GM21526 (cell line): Measurements from ENCODE around the gene CCNH.

Experiments
- ATAC-seq: cut with Tn5 transposase; IDR thresholded peaks from one replicate; pipeline ENCODE4 v1.9.1; 2021; ENCODE audit warnings: moderate library complexity; ENCODE audit not compliant: unreplicated experiment, low FRiP score

CCNH gene

DNA sequence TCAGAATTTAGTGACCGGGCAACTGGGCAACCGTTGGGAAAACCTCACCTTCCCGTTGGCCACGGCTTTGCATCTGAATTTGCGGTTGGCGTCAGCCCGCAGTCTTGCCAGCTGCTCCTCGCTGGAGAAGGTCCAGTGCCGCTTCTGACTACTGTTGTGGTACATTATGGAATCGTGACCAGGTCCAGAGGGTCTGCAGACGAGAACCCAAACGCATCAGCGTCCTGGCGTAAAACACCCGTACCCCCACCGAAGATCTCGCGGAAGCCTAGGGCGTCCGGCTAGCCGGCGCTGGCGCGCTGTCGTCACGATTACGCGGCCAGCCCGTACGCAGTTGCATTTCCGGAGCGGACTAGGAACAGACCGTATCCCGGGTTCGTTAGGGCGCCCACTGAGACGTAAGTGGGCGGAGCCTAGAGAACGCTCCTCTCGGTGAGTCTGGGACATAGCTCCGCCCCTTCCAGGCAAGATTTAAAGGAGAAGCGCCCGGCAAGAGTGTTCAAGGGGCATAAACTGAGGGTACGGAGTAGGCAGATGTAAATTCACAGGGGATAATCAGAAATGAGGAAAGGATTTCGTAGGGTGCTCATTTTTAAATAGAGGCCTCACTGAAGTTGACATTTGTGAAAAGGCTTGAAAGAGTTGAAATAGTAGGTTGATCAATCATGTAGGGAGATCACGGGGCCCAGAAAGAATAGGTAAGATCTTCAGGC lies at the start of gene CCNH:
Gene CCNH (minus strand): TSS at position 301 of the 713 bp plus-strand sequence. CDS start 136 bp downstream, at position 165.
- ATAC-seq, result peak; percentile 99

DNA sequence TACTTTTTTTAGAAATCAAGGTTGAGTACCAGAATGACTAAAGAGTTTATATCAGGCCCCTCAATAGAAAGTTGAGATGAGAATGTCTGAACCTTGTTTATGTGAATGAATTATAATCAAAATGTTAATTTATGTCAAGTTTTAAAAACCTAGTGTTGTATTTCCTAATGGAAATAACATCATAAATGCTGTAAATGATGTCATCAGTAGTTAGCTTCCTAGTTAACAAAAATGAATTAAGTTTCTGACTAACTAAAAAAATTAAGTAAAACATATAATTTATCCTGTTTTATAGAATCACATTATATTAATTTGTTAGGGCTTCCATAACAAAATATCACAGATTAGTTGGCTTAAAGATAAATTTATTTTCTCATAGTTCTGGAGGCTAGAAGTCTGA lies 45.0 kb upstream of the CCNH start:
- no peak for ATAC-seq

DNA sequence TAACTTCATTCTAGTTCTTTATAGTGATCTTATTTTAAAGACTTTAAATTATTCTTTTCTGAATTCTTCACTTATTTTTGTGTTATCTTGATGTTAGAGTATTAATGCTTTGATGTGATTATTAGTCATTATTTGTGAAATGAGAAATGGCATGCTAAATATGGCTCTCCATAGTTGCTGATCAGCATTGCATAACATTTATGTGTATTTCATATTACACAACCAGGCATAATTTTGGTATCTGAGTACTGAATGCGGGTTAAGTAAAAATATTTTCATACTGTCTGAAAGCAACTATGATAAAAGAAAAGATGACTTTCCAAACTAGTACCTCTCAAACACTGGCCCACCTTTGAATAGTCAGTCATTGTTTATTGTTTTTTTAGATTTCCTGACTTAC lies 41.1 kb upstream of the CCNH start:
- ATAC-seq, result no peak

DNA sequence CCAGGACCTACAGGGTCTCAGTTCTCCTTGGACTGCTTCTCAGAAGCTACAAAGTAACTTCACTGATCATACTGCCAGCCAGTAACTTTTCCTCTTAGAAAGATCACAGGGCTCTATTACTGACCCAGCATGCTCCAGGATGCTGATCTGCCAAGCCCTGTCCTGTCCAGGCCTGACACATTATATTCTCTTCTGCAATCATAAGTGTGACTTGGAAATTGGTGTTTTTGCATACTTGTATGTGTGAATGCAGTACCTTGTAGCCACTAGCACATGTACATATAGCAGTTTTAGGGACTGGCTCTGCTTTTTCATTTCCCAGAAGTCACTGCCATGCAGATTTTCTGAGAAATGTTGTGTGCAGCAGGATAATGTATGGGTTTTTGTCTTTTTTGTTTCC lies 40.1 kb upstream of the CCNH start:
- ATAC-seq, result no peak

GRCh38 chr5:87442419-87442818 lies 29.7 kb upstream of the CCNH start:
- ATAC-seq, result no peak

DNA sequence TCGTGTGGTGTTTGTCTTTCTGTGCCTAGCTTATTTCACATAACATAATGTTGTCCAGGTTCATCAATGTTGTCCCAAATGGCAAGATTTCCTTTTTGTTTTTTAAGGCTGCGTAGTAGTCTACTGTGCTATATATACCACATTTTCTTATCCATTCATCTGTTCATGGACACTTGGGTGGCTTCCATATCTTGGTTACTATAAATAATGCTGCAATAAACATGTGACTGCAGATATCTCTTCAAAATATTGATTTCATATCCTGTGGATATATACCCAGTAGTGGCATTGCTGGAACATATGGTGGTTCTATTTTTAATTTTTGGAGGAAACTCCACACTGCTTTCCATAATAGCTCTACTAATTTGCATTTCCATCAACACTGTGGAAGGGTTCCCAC lies 25.5 kb upstream of the CCNH start:
- ATAC-seq, result no peak

- ATAC-seq, result no peak
These were observed 25.0 kb upstream of the CCNH start for GRCh38 chr5:87437724-87438123.

- ATAC-seq, result no peak
These were observed 22.5 kb upstream of the CCNH start for GRCh38 chr5:87435144-87435694.

GRCh38 chr5:87434461-87434860 lies 21.7 kb upstream of the CCNH start:
- no peak for ATAC-seq

DNA sequence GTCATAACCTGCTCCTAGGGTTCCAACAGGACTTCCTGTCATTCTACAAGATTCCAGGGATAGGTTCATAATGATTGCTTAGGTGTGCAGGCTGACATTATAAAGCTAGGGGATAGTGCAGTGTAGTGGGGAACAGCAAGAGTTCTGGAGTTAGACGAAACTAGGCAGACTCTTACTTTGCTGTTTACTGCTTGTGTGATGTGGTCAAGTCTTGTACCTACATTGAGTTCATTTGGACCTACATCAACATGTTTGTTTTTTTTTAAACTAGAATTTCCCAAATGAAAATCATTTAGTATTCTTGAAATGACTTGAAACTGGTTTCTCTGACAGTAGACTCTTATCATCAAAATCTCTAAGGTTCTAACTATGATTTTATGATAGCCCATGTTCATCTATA lies 21.2 kb upstream of the CCNH start:
- ATAC-seq, result no peak

- no peak for ATAC-seq
These were observed 19.7 kb upstream of the CCNH start for GRCh38 chr5:87432460-87432859.

- ATAC-seq, result no peak
These were observed 18.2 kb upstream of the CCNH start for GRCh38 chr5:87430863-87431457.

- ATAC-seq, result no peak
These were observed 11.0 kb upstream of the CCNH start for GRCh38 chr5:87423755-87424154.

DNA sequence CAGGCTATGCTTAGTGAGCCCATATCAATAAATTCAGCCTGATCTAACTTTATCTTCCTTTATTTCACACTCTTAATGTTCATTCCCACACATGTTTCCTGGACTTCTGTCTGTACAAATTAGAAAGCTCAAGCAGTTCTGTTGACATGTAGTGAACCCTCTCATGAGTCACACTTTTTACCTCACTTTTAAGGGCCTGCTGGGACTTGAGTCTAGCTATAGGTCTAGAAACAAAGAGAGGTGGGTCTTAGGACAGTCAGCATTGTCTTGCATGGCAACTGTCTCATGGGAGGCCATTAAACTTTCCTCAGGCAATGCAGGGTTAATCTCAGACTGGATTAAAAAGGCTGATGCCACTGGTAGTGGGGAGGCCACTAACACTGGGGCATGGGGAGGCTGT lies 8.6 kb upstream of the CCNH start:
- no peak for ATAC-seq

DNA sequence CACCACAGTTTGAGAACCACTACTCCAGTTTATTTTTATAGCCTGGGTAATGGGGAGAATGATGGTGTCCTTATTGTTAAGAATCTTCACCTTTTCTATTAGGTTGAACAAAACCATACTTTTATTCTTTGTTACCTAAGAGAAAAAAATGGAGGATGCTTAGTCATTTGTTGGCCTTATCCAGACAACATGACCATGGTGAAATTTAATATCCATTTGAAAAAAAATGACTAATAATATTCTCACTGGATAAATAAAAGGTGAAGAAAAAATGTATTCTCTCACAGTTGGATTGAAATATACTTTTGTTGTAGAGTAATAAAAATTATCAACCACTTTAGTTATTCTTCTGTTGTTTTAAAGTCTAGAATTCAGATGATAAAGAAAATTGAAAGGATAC lies 5.8 kb upstream of the CCNH start:
- no peak for ATAC-seq

DNA sequence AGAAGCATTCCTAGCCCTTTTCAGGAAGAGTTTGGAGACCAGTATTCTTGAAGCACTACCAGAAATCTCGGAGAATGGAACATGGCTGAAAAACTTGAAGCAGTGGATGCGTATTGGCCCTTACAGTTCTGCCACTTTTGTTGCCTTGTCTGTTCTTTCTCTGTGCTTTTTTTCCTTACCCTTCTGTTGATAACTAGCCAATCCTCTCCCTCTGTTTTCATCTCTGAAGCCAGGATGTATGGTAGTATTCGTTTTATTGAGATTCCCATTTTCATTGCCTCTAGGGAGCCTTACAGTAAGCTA lies 564 bp upstream of the CCNH start:
- no peak for ATAC-seq

DNA sequence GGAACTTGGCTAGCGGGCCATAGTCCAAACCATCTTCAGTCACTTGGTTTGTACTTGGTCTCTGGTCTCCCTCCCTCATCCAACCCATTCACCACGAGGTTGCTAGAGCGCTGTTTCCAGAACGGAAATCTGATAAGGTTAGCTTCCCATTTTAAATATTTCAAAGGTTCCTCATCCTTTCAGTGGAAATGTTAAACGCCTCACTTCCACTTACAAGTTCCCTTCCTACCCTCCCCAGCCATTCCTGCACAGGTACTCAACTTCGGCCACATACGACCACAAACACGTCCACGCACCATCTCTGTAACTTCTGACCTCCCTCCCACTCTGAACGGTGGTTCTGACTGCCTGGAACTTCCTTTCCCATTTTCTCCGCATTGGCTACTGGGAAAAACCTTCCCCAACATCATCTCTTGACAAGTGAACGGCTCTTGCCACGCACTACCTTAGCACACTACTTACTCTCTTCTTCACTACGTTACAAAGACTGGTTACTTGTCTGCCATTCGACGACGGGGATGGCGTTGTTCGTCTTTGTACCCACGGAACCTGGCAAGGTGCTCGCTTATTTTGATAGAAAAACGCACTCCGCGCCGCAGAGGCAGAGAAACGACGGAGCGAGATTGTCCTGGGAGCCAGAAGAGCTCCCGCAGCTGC lies 629 bp downstream of the CCNH start:
- peak; percentile 22 for ATAC-seq

DNA sequence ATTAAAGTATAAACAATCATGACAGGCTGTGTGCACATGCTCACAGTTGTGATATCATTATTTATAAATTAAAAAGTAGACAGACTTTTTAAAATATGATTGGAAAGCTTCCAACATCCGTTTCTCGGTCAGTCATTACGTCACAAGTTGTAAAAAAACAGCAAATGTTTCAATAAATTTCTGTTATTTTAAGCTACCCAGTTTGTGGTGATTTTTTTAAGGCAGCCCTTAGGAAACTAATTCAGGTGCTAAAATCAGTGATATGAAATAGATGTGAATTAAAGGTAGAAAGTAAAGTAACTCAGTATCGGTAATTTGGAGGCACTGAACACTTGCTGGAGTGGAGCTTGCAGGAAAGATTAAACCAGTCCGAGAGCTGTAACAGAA lies 1.2 kb downstream of the CCNH start:
- no peak for ATAC-seq

GRCh38 chr5:87410931-87411330 lies 1.8 kb downstream of the CCNH start:
- no peak for ATAC-seq

DNA sequence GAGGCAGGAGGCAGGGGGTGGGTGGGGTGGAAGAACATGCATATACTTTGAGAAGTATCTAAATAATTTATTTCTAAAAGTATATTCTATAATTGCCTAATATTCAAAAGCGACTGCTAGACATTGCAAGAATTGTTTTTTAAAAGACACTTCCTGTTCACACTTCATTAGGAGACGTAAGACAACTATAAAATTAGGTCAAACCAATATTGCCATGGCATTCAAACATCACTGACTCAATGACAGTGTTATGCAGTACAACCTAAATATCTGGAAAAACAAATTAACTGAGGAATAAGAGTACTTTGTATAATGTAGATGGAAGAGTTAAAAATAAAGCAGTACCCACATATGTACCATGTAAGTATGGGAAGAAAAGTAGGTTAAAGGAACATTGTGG lies 4.5 kb downstream of the CCNH start:
- no peak for ATAC-seq

GRCh38 chr5:87405472-87406155 lies 7.1 kb downstream of the CCNH start:
- ATAC-seq, result no peak
